Activated naive CD4-positive, alpha-beta T cell (primary cell): ENCODE data around the gene GIPR.
A peak's percentile ranks its signal among the peaks of the same experiment; 100 is the strongest.

Experiments
- DNase-seq, 4 experiments: peaks; one replicate each; lab custom pipeline; 2025; lab: John Stamatoyannopoulos, UW

The GIPR gene

GRCh38 chr19:45730368-45731288, 62.6 kb downstream of the GIPR start, which contains the start of gene FBXO46:
Gene FBXO46, minus strand, starts transcription at chr19:45730896. Its CDS starts 17,401 bp downstream, at chr19:45713495.
- DNase-seq, result peak; percentile 67 to 85 (median 78)
